Thoracic aorta (tissue), 2 donors: ENCODE data around the gene ADAMTS17. TPM values are rescaled to one million over a fixed set of nuclear protein-coding genes. Genes with fewer than 3 reads are reported as not detected.
A peak's percentile ranks its signal among the peaks of the same experiment; 100 is the strongest.

Experiments used
- ATAC-seq: fragments of 150-250 bp; one replicate; pipeline ENCODE4 v1.8.0; 2017; ENCODE audit warnings: low read depth; ENCODE audit not compliant: insufficient number of reproducible peaks, low FRiP score
- DNase-seq: peaks from one replicate; pipeline ENCODE4 v3.0.0-alpha.2; 2020; ENCODE audit warnings: low spot score
- H3K27ac ChIP-seq, 2 donors: fragments of 200-600 bp; sonication (generic); 1 replicate in 1 of 2; 2 replicates in 1 of 2; pipeline ENCODE4 v1.5.1; 2016; ENCODE audit warnings: mild to moderate bottlenecking in 2 of 2, moderate library complexity in 2 of 2
- H3K27me3 ChIP-seq: fragments of 200-600 bp; sonication (generic); replicated peaks from 2 replicates; pipeline ENCODE4 v1.6.0; 2016; ENCODE audit warnings: mild to moderate bottlenecking; ENCODE audit not compliant: insufficient read depth
- H3K36me3 ChIP-seq: fragments of 200-600 bp; sonication (generic); one replicate; pipeline ENCODE4 v1.5.1; 2016
- H3K4me1 ChIP-seq, 2 donors: fragments of 200-600 bp; sonication (generic); 1 replicate in 1 of 2; 2 replicates in 1 of 2; pipeline versions ENCODE4 v1.5.1 to v1.6.0; 2016; ENCODE audit warnings: low read depth in 2 of 2, mild to moderate bottlenecking in 1 of 2; ENCODE audit not compliant: control insufficient read depth in 1 of 2
- H3K4me3 ChIP-seq: fragments of 200-600 bp; sonication (generic); 2 replicates; pipeline ENCODE4 v1.5.1; 2016; ENCODE audit warnings: mild to moderate bottlenecking
- H3K9me3 ChIP-seq: fragments of 200-600 bp; sonication (generic); 2 replicates; pipeline ENCODE4 v1.5.1; 2016
- CTCF ChIP-seq: fragments of 200-600 bp; sonication (generic); IDR thresholded peaks from one replicate; pipeline ENCODE4 v1.5.1; 2019; ENCODE audit warnings: antibody characterized with exemption
- total RNA-seq, 2 donors: library from RNA; depleted of rRNA; stranded (reverse); fragments of >200 nt; gene quantifications; one replicate each; pipeline versions ENCODE4 v1.1.0 to v1.2.3, GENCODE V29; 2016

ADAMTS17 gene
- total RNA-seq, 2 donors from 2014 or later: 2.8 to 8.1 TPM

GRCh38 chr15:100048736-100049135, 293.0 kb downstream of the ADAMTS17 start:
- DNase-seq (no peak), ATAC-seq (no peak)
- H3K27me3 ChIP-seq: no peaks in the 10 kb centered on the region
- H3K36me3 ChIP-seq: no peaks in the 10 kb centered on the region
- H3K4me3 ChIP-seq: no peak overlapping the region
- peaks cover 0 to 5% of the 10 kb centered on the region in 2 donors for H3K4me1 ChIP-seq
- no peaks in the 10 kb centered on the region for H3K9me3 ChIP-seq
- H3K27ac ChIP-seq: no peak overlapping the region
- TF ChIP-seq CTCF: no peak

DNA sequence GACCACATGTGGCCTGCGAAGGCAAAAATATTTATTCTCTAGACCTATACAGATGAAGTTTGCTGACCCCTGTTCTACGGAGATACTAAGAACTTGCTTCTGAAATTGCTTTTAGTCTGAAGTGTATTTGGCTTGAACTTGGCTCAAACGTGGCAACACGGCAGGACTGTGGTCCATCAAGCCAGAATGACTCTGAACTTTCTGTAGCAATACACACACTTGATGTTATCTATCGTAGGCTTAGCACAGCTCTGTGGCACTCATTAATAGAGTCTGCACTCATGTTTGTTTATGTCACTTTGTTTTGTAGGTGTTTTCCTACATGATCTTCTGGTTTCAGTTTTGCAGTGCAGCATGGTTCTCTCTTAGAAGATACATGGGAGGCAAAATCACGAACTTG, 298.1 kb downstream of the ADAMTS17 start:
- ATAC-seq (no peak), DNase-seq (no peak)
- Histone ChIP-seq H3K27me3 (no peaks in the 10 kb centered on the region), H3K4me3 (peak overlapping the region; percentile 40), H3K4me1 (peaks cover 0 to 23% of the 10 kb centered on the region in 2 donors), H3K36me3 (no peaks in the 10 kb centered on the region), H3K27ac (peak overlapping the region; percentile 40 to 44), H3K9me3 (no peaks in the 10 kb centered on the region)
- TF ChIP-seq CTCF: no peak

- Histone ChIP-seq H3K4me1 (peaks cover 0 to 23% of the 10 kb centered on the region in 2 donors), H3K27me3 (no peaks in the 10 kb centered on the region), H3K27ac (peak overlapping the region; percentile 40 to 44), H3K9me3 (no peaks in the 10 kb centered on the region), H3K36me3 (no peaks in the 10 kb centered on the region), H3K4me3 (peak overlapping the region; percentile 40)
- TF ChIP-seq CTCF: no peak
- DNase-seq (no peak), ATAC-seq (peak; percentile 42)
Observed at GRCh38 chr15:100043068-100043641, 298.6 kb downstream of the ADAMTS17 start.

GRCh38 chr15:100042558-100042957, 299.2 kb downstream of the ADAMTS17 start:
- ATAC-seq (no peak), DNase-seq (no peak)

More at GRCh38 chr15:100042558-100042957, 299.2 kb downstream of the ADAMTS17 start:
- H3K36me3 ChIP-seq: no peaks in the 10 kb centered on the region
- H3K4me1 ChIP-seq: peaks cover 0 to 23% of the 10 kb centered on the region in 2 donors
- no peak overlapping the region for H3K27ac ChIP-seq
- no peak for TF ChIP-seq CTCF
- H3K27me3 ChIP-seq: no peaks in the 10 kb centered on the region
- H3K4me3 ChIP-seq: no peak overlapping the region
- H3K9me3 ChIP-seq: no peaks in the 10 kb centered on the region
